NCI-H1105 treated with DMSO at 0.1 percent for 48 hours (cell line): ENCODE results near the gene PTCD3.
A peak's percentile ranks its signal among the peaks of the same experiment; 100 is the strongest.

ENCODE experiments used
- DNase-seq: peaks from one replicate; lab custom pipeline; 2025; lab: John Stamatoyannopoulos, UW

The PTCD3 gene

GRCh38 chr2:86081724-86082123 lies 24.3 kb upstream of the PTCD3 start:
- DNase-seq = no peak

GRCh38 chr2:86082756-86083155 lies 23.3 kb upstream of the PTCD3 start:
- no peak for DNase-seq

- no peak for DNase-seq
Observed at GRCh38 chr2:86087936-86088850, 17.8 kb upstream of the PTCD3 start.

GRCh38 chr2:86094229-86094628 lies 11.8 kb upstream of the PTCD3 start:
- DNase-seq = no peak

GRCh38 chr2:86097114-86097896 lies 8.7 kb upstream of the PTCD3 start:
- no peak for DNase-seq

GRCh38 chr2:86097913-86098312 lies 8.1 kb upstream of the PTCD3 start:
- no peak for DNase-seq

GRCh38 chr2:86102157-86102556 lies 3.9 kb upstream of the PTCD3 start:
- DNase-seq = no peak

- peak; percentile 91 for DNase-seq
Observed at GRCh38 chr2:86105252-86105968, 625 bp upstream of the PTCD3 start, which contains the start of gene POLR1A. TSS of gene POLR1A (minus strand) at chr2:86105886. CDS start at chr2:86105776, 110 bp downstream.

- DNase-seq = no peak
Observed at GRCh38 chr2:86107031-86107430, 996 bp downstream of the PTCD3 start.

GRCh38 chr2:86118130-86118529 lies 12.1 kb downstream of the PTCD3 start:
- no peak for DNase-seq

GRCh38 chr2:86123328-86123925 lies 17.4 kb downstream of the PTCD3 start:
- DNase-seq = no peak

- DNase-seq = peak; percentile 67
Observed at GRCh38 chr2:86124683-86125082, 18.6 kb downstream of the PTCD3 start.

- no peak for DNase-seq
Observed at GRCh38 chr2:86134709-86135108, 28.7 kb downstream of the PTCD3 start.

- DNase-seq = no peak
Observed at GRCh38 chr2:86135653-86136052, 29.6 kb downstream of the PTCD3 start.

- DNase-seq = no peak
Observed at GRCh38 chr2:86136141-86136540, 30.1 kb downstream of the PTCD3 start.

GRCh38 chr2:86138736-86139625 lies 32.9 kb downstream of the PTCD3 start:
- no peak for DNase-seq

- DNase-seq = no peak
Observed at GRCh38 chr2:86139981-86140380, 33.9 kb downstream of the PTCD3 start.

GRCh38 chr2:86140969-86141392 lies 34.9 kb downstream of the PTCD3 start:
- peak; percentile 13 for DNase-seq

GRCh38 chr2:86142436-86143257 lies 36.6 kb downstream of the PTCD3 start:
- DNase-seq = no peak

GRCh38 chr2:86143307-86143706 lies 37.3 kb downstream of the PTCD3 start:
- no peak for DNase-seq
